Sigmoid colon (tissue), 7 donors: ENCODE data around the gene NEUROD4. TPM values are rescaled to one million over a fixed set of nuclear protein-coding genes. Genes with fewer than 3 reads are reported as not detected.

Source experiments
- DNase-seq: peaks from one replicate; pipeline ENCODE4 v3.0.0-alpha.2; 2019
- H3K27ac ChIP-seq, 4 donors: fragments of 200-600 bp; sonication (generic); one replicate each; pipeline ENCODE4 v1.5.1; 2016 to 2019; ENCODE audit warnings: mild to moderate bottlenecking in 1 of 4
- H3K27me3 ChIP-seq, 3 donors: fragments of 200-600 bp; sonication (generic); one replicate each; pipeline ENCODE4 v1.5.1; 2019; ENCODE audit warnings: mild to moderate bottlenecking in 1 of 3
- H3K36me3 ChIP-seq, 4 donors: fragments of 200-600 bp; sonication (generic); one replicate each; pipeline ENCODE4 v1.5.1; 2016 to 2019
- H3K4me1 ChIP-seq, 4 donors: fragments of 200-600 bp; sonication (generic); one replicate each; pipeline ENCODE4 v1.5.1; 2017 to 2019
- H3K4me3 ChIP-seq, 4 donors: fragments of 200-600 bp; sonication (generic); one replicate each; pipeline ENCODE4 v1.5.1; 2017 to 2019; ENCODE audit warnings: mild to moderate bottlenecking in 2 of 4, moderate library complexity in 1 of 4
- H3K9me3 ChIP-seq, 4 donors: fragments of 200-600 bp in 3 of 4; sonication (generic) in 3 of 4; one replicate each; pipeline versions ENCODE4 v1.5.1 to v1.6.1; 2013 to 2019
- EP300 ChIP-seq, 4 donors: sonication (generic); formaldehyde crosslinking; IDR thresholded peaks; one replicate each; pipeline ENCODE4 v1.6.1; 2017; ENCODE audit warnings: antibody characterized with exemption in 4 of 4
- POLR2A ChIP-seq, 2 donors: fragments of 450-650 bp; IDR thresholded peaks; one replicate each; pipeline ENCODE4 v1.6.1; 2016; ENCODE audit warnings: antibody characterized with exemption in 2 of 2, mild to moderate bottlenecking in 2 of 2, moderate library complexity in 2 of 2
- POLR2AphosphoS5 ChIP-seq, 4 donors: sonication (generic); formaldehyde crosslinking; IDR thresholded peaks; one replicate each; pipeline ENCODE4 v1.6.1; 2017; ENCODE audit warnings: antibody characterized with exemption in 4 of 4
- WGBS, 2 donors: extraction: QIAGEN DNeasy Blood & Tissue Kit; methylation state at CpG; one replicate each; pipeline ENCODE4 v1.1.7; 2013; 5-methylcytosine and 5-hydroxymethylcytosine counted together
- intact Hi-C: fragments of 100-400 bp; cut with DNase I; formaldehyde crosslinking; loops from one replicate; pipeline ENCODE4 v1.15.1; 2023
- polyA plus RNA-seq, 3 donors: library from polyadenylated mRNA; stranded (reverse); fragments of 200-250 nt; gene quantifications; one replicate each; pipeline ENCODE4 v1.2.3, GENCODE V29; 2013
- total RNA-seq, 4 donors: library from RNA; depleted of rRNA; stranded (reverse); fragments of >200 nt; gene quantifications; one replicate each; pipeline ENCODE4 v1.1.0, GENCODE V29; 2016
- TF ChIP-seq, protein P1 (sequence below), 4 experiments: fragments of 450-650 bp in 3 of 4; fragments of 200-600 bp in 1 of 4; IDR thresholded peaks; one replicate each; pipeline ENCODE4 v1.5.1; 2016 to 2019; ENCODE audit warnings: antibody characterized with exemption in 4 of 4, mild to moderate bottlenecking in 3 of 4, moderate library complexity in 2 of 4
- donor health status: healthy with polysubstance abuse.
- donor health status: Bipolar disorder and iron deficiency.
- donor health status: healthy.

NEUROD4 gene
- total and polyA plus RNA-seq, 7 donors: not detected

DNA sequence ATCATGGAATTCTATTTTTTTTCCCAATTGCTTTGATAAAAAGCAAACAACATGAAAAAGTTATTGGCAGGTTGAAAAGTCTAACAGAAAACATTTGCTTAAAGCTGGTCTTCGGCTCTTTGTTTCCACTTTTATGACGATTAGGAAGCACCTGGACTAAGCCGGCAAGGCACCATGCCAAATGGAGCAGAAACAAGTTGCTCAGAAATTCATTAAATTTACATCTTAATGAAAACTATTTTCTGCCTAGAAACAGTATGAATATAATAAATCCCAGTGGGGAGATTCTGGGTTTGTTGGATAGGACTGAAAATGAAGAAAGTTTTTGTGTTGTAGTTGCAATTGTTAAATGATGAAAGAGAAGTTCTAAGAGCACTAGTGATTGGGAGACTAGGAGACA, 55.0 kb downstream of the NEUROD4 start:
- no peaks in the 10 kb centered on the region for H3K9me3 ChIP-seq
- H3K4me3 ChIP-seq: no peak overlapping the region
- H3K27me3 ChIP-seq: peaks cover 0 to 5% (median 0%) of the 10 kb centered on the region in 3 donors
- intact Hi-C loops: no loop called here
- H3K27ac ChIP-seq: no peak overlapping the region
- DNase-seq: no peak
- H3K4me1 ChIP-seq: no peaks in the 10 kb centered on the region
- H3K36me3 ChIP-seq: no peaks in the 10 kb centered on the region
- TF ChIP-seq, protein P1, sequence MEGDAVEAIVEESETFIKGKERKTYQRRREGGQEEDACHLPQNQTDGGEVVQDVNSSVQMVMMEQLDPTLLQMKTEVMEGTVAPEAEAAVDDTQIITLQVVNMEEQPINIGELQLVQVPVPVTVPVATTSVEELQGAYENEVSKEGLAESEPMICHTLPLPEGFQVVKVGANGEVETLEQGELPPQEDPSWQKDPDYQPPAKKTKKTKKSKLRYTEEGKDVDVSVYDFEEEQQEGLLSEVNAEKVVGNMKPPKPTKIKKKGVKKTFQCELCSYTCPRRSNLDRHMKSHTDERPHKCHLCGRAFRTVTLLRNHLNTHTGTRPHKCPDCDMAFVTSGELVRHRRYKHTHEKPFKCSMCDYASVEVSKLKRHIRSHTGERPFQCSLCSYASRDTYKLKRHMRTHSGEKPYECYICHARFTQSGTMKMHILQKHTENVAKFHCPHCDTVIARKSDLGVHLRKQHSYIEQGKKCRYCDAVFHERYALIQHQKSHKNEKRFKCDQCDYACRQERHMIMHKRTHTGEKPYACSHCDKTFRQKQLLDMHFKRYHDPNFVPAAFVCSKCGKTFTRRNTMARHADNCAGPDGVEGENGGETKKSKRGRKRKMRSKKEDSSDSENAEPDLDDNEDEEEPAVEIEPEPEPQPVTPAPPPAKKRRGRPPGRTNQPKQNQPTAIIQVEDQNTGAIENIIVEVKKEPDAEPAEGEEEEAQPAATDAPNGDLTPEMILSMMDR (IDR thresholded peaks at IDR 0.05): no peak
- TF ChIP-seq EP300 (IDR thresholded peaks at IDR 0.05) (no peak), POLR2A (IDR thresholded peaks at IDR 0.05) (no peak), POLR2AphosphoS5 (IDR thresholded peaks at IDR 0.05) (no peak)
- WGBS, 2 donors: 6 to 25% methylated on average over 3 of the region's 3 CpGs

Other genes with a start within 250 kb of the NEUROD4 start
- gene MUCL1, start 165.5 kb upstream of the NEUROD4 start, total RNA-seq: not detected
- gene MUCL1, start 165.5 kb upstream of the NEUROD4 start, polyA plus RNA-seq: under 1 TPM in 1 of 3 donors, not detected in 2; 0.36 TPM
- 1 to 10 TPM in 2 of 4 donors, under 1 TPM in 2; 0.83 to 2.9 (median 1.4) TPM for gene TESPA1, start 35.2 kb upstream of the NEUROD4 start, total RNA-seq
- gene TESPA1, start 35.2 kb upstream of the NEUROD4 start, polyA plus RNA-seq: 10 to 100 TPM in 1 of 3 donors, 1 to 10 TPM in 1, under 1 TPM in 1; 0.23 to 10.3 (median 3.0) TPM
- not detected for gene OR9K2, start 106.4 kb downstream of the NEUROD4 start, total RNA-seq
- gene OR9K2, start 106.4 kb downstream of the NEUROD4 start, polyA plus RNA-seq: not detected
- gene OR10A7, start 201.1 kb downstream of the NEUROD4 start, total RNA-seq: not detected
- not detected for gene OR10A7, start 201.1 kb downstream of the NEUROD4 start, polyA plus RNA-seq
- gene OR6C74, start 224.6 kb downstream of the NEUROD4 start, total RNA-seq: not detected
- gene OR6C74, start 224.6 kb downstream of the NEUROD4 start, polyA plus RNA-seq: not detected